Measurements from ENCODE around the gene OVCA2.

OVCA2 gene

GRCh38 chr17:2067048-2067561 lies 25.3 kb downstream of the OVCA2 start:
- ATAC-seq, result no peak

- ATAC-seq, result no peak
Measured at GRCh38 chr17:2067608-2068024, 25.8 kb downstream of the OVCA2 start.

- no peak for ATAC-seq
Measured at GRCh38 chr17:2068031-2068518, 26.3 kb downstream of the OVCA2 start.

- ATAC-seq, result peak; percentile 12 to 19
Measured at GRCh38 chr17:2068519-2069051, 26.8 kb downstream of the OVCA2 start.

GRCh38 chr17:2070241-2071023 lies 28.6 kb downstream of the OVCA2 start:
- peak; percentile 93 to 94 for ATAC-seq

GRCh38 chr17:2071024-2071385 lies 29.2 kb downstream of the OVCA2 start:
- no peak for ATAC-seq

GRCh38 chr17:2071455-2072281 lies 29.8 kb downstream of the OVCA2 start:
- no peak for ATAC-seq

- ATAC-seq, result no peak
Measured at GRCh38 chr17:2074919-2075318, 33.1 kb downstream of the OVCA2 start.

GRCh38 chr17:2075336-2076086 lies 33.7 kb downstream of the OVCA2 start:
- no peak for ATAC-seq

- no peak for ATAC-seq
Measured at GRCh38 chr17:2076087-2076984, 34.5 kb downstream of the OVCA2 start.

- no peak for ATAC-seq
Measured at GRCh38 chr17:2077040-2077439, 35.2 kb downstream of the OVCA2 start.

GRCh38 chr17:2081564-2081963 lies 39.7 kb downstream of the OVCA2 start:
- peak in 1 of 2 donors; percentile 21 for ATAC-seq

GRCh38 chr17:2082003-2082781 lies 40.4 kb downstream of the OVCA2 start:
- peak in 1 of 2 donors; percentile 24 for ATAC-seq

GRCh38 chr17:2083613-2084035 lies 41.8 kb downstream of the OVCA2 start:
- ATAC-seq, result peak in 1 of 2 donors; percentile 28

- no peak for ATAC-seq
Measured at GRCh38 chr17:2084036-2084765, 42.4 kb downstream of the OVCA2 start.

GRCh38 chr17:2084766-2085647 lies 43.2 kb downstream of the OVCA2 start:
- ATAC-seq, result no peak

GRCh38 chr17:2085648-2085949 lies 43.8 kb downstream of the OVCA2 start:
- ATAC-seq, result no peak

GRCh38 chr17:2086306-2086705 lies 44.5 kb downstream of the OVCA2 start:
- ATAC-seq, result no peak

All from activated CD4-positive, CD25-positive, alpha-beta regulatory T cell treated with anti-CD3 and anti-CD28 coated beads, Interleukin-2, amount 50 U/mL, for 24 hours (primary cell).